HG03442 (cell line): ENCODE data around the gene ISL1.

Source experiments
- ATAC-seq: cut with Tn5 transposase; IDR thresholded peaks from one replicate; pipeline ENCODE4 v1.9.1; 2021; ENCODE audit warnings: mild to moderate bottlenecking, moderate library complexity; ENCODE audit not compliant: unreplicated experiment

The ISL1 gene

GRCh38 chr5:51439232-51439631, 56.0 kb downstream of the ISL1 start:
- no peak for ATAC-seq
